SK-N-SH treated with all-trans-retinoic acid at 6 μM for 48 hours (cell line): ENCODE results near the gene DPP6.

Source experiments
- ZNF70 ChIP-seq: fragments of 450-650 bp; formaldehyde crosslinking; IDR thresholded peaks from 2 replicates; pipeline ENCODE4 v1.5.0; 2020; ENCODE audit warnings: mild to moderate bottlenecking, moderate library complexity
- TF ChIP-seq, protein P1 (sequence below): fragments of 250-450 bp; sonication (Bioruptor Pico); IDR thresholded peaks from 2 replicates; pipeline ENCODE4 v1.5.0; 2020; ENCODE audit warnings: mild to moderate bottlenecking, moderate library complexity

DNA sequence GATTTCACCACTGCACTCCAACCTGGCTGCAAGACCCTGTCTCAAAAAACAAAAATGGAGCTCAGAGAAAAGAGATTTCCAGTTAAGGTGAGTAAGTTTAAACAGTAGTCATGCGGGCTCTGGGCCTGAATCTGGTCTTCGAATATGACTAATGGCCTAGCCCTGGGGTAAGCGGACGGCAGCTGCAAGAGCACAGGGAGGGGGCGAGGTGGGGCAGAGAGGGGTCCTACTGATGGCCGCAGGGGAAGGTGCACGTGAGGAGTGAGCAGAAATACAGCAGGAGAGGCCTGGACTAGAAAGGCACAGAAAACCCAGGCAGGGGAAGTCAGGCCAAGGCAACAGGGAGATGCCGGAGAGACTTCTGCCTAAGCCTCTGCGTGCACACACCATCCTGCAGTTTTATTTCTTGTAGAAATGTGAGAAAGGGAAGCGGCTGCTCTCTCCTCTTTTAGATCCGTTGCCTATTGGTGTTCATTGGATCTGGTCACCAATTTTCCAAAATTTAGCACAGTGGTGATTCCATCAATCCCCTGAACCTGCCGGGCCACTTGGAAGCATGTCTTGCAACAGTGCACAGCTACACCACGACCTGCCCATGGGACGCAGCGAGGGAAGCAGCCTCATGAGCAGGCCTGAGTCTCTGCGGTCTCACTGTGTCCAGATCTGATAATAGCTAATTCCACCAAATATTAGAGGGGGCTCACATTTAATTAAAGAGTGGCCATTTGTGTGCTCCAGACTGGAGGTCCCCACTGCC lies 811.7 kb downstream of the DPP6 start:
- no peak for TF ChIP-seq ZNF70
- TF ChIP-seq, protein P1, sequence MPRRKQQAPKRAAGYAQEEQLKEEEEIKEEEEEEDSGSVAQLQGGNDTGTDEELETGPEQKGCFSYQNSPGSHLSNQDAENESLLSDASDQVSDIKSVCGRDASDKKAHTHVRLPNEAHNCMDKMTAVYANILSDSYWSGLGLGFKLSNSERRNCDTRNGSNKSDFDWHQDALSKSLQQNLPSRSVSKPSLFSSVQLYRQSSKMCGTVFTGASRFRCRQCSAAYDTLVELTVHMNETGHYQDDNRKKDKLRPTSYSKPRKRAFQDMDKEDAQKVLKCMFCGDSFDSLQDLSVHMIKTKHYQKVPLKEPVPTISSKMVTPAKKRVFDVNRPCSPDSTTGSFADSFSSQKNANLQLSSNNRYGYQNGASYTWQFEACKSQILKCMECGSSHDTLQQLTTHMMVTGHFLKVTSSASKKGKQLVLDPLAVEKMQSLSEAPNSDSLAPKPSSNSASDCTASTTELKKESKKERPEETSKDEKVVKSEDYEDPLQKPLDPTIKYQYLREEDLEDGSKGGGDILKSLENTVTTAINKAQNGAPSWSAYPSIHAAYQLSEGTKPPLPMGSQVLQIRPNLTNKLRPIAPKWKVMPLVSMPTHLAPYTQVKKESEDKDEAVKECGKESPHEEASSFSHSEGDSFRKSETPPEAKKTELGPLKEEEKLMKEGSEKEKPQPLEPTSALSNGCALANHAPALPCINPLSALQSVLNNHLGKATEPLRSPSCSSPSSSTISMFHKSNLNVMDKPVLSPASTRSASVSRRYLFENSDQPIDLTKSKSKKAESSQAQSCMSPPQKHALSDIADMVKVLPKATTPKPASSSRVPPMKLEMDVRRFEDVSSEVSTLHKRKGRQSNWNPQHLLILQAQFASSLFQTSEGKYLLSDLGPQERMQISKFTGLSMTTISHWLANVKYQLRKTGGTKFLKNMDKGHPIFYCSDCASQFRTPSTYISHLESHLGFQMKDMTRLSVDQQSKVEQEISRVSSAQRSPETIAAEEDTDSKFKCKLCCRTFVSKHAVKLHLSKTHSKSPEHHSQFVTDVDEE, result no peak
